Stimulated activated CD8-positive, alpha-beta memory T cell treated with anti-CD3 and anti-CD28 coated beads, Interleukin-4, amount 100 ng/mL, for 4 hours (primary cell): ENCODE data around the gene CMTM4.

ENCODE experiments used
- DNase-seq, 2 donors: peaks; one replicate each; pipeline ENCODE4 v3.0.0-alpha.2; 2020; ENCODE audit warnings: low read depth in 2 of 2, low spot score in 1 of 2

CMTM4 gene

GRCh38 chr16:66696669-66697630 is at the start of gene CMTM4:
Gene CMTM4, minus strand, starts transcription at chr16:66696743. Its CDS starts 218 bp downstream, at chr16:66696525.
- DNase-seq: peak; percentile 35 to 44

- DNase-seq: no peak
These were observed 49.5 kb upstream of the CMTM4 start for GRCh38 chr16:66746048-66746447.

- DNase-seq: no peak
These were observed 45.6 kb upstream of the CMTM4 start for GRCh38 chr16:66741950-66742808.

- DNase-seq: no peak
These were observed 44.8 kb upstream of the CMTM4 start for GRCh38 chr16:66741169-66741900.

- DNase-seq: no peak
These were observed 44.0 kb upstream of the CMTM4 start for GRCh38 chr16:66740533-66740932.

GRCh38 chr16:66740010-66740409 is 43.5 kb upstream of the CMTM4 start:
- DNase-seq: no peak

- no peak for DNase-seq
These were observed 39.3 kb upstream of the CMTM4 start for GRCh38 chr16:66735891-66736290.

- no peak for DNase-seq
These were observed 34.6 kb upstream of the CMTM4 start for GRCh38 chr16:66731101-66731500.

- no peak for DNase-seq
These were observed 32.3 kb upstream of the CMTM4 start for GRCh38 chr16:66728804-66729203.

GRCh38 chr16:66728117-66728787 is 31.7 kb upstream of the CMTM4 start:
- no peak for DNase-seq

GRCh38 chr16:66720766-66721165 is 24.2 kb upstream of the CMTM4 start:
- no peak for DNase-seq

GRCh38 chr16:66719246-66719645 is 22.7 kb upstream of the CMTM4 start:
- no peak for DNase-seq

GRCh38 chr16:66717776-66718175 is 21.2 kb upstream of the CMTM4 start:
- DNase-seq: no peak

- DNase-seq: no peak
These were observed 20.7 kb upstream of the CMTM4 start for GRCh38 chr16:66717112-66717675.

- DNase-seq: no peak
These were observed 18.2 kb upstream of the CMTM4 start for GRCh38 chr16:66714654-66715307.

GRCh38 chr16:66714062-66714461 is 17.5 kb upstream of the CMTM4 start:
- DNase-seq: no peak

GRCh38 chr16:66713076-66713475 is 16.5 kb upstream of the CMTM4 start:
- no peak for DNase-seq

- DNase-seq: no peak
These were observed 16.0 kb upstream of the CMTM4 start for GRCh38 chr16:66712512-66712911.

GRCh38 chr16:66711581-66711980 is 15.0 kb upstream of the CMTM4 start:
- no peak for DNase-seq

- DNase-seq: no peak
These were observed 9.9 kb upstream of the CMTM4 start for GRCh38 chr16:66706506-66706880.
